HL-60 (cell line): ENCODE measurements around the gene DDX24.

Experiments used
- DNase-seq, 2 experiments: peaks; one replicate each; pipeline ENCODE4 v3.0.0-alpha.2; 2010 to 2020; ENCODE audit warnings: low read depth in 1 of 2, low spot score in 1 of 2
- H3K27ac ChIP-seq: fragments of 250-450 bp; sonication (Bioruptor Pico); replicated peaks from 2 replicates; pipeline ENCODE4 v1.5.1; 2020; ENCODE audit warnings: mild to moderate bottlenecking, moderate library complexity
- H3K27me3 ChIP-seq: fragments of 250-450 bp; sonication (Bioruptor Pico); 2 replicates; pipeline ENCODE4 v1.5.1; 2021; ENCODE audit warnings: mild to moderate bottlenecking, moderate library complexity; ENCODE audit not compliant: insufficient read depth, poor library complexity, severe bottlenecking
- H3K4me3 ChIP-seq: replicated peaks from 2 replicates; pipeline ENCODE4 v1.5.1; 2011; ENCODE audit warnings: mild to moderate bottlenecking, control low read depth, low read length; ENCODE audit not compliant: insufficient read depth
- GABPA ChIP-seq: IDR thresholded peaks from 2 replicates; pipeline ENCODE4 v1.6.1; 2012; ENCODE audit warnings: low read depth
- POLR2AphosphoS5 ChIP-seq: IDR thresholded peaks from 2 replicates; pipeline ENCODE4 v1.6.1; 2012; ENCODE audit warnings: low read depth
- SPI1 ChIP-seq: IDR thresholded peaks from 2 replicates; pipeline ENCODE4 v1.6.1; 2012; ENCODE audit warnings: low read depth, mild to moderate bottlenecking, borderline replicate concordance
- TF ChIP-seq, protein P1 (sequence below): IDR thresholded peaks from 2 replicates; pipeline ENCODE4 v1.6.1; 2012; ENCODE audit warnings: low read depth; ENCODE audit not compliant: insufficient replicate concordance
- TF ChIP-seq, protein P2 (sequence below): IDR thresholded peaks from one replicate; pipeline ENCODE4 v1.5.1; 2011; ENCODE audit warnings: low read length, control low read depth, inconsistent platforms; ENCODE audit not compliant: insufficient read depth

DDX24 gene

DNA sequence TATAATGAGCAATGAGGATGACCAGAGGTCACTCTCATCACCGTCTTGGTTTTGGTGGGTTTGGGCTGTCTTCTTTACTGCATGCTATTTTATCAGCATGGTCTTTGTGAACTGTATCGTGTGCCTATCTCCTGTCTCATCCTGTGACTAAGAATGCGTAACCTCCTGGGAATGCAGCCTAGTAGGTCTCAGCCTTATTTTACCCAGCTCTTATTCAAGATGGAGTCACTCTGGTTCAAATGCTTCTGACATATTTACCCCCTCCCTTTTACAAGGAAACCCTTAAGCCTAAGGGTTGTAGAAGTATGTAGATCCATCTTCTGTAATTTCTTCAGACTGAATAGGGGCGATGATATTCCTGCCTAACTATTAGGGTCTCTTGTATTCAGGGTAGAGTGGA is 8.5 kb upstream of the DDX24 start:
- no peak for DNase-seq
- H3K27ac ChIP-seq: no peak overlapping the region
- H3K27me3 ChIP-seq: no peaks in the 10 kb centered on the region
- H3K4me3 ChIP-seq: no peak overlapping the region
- TF ChIP-seq, protein P1, sequence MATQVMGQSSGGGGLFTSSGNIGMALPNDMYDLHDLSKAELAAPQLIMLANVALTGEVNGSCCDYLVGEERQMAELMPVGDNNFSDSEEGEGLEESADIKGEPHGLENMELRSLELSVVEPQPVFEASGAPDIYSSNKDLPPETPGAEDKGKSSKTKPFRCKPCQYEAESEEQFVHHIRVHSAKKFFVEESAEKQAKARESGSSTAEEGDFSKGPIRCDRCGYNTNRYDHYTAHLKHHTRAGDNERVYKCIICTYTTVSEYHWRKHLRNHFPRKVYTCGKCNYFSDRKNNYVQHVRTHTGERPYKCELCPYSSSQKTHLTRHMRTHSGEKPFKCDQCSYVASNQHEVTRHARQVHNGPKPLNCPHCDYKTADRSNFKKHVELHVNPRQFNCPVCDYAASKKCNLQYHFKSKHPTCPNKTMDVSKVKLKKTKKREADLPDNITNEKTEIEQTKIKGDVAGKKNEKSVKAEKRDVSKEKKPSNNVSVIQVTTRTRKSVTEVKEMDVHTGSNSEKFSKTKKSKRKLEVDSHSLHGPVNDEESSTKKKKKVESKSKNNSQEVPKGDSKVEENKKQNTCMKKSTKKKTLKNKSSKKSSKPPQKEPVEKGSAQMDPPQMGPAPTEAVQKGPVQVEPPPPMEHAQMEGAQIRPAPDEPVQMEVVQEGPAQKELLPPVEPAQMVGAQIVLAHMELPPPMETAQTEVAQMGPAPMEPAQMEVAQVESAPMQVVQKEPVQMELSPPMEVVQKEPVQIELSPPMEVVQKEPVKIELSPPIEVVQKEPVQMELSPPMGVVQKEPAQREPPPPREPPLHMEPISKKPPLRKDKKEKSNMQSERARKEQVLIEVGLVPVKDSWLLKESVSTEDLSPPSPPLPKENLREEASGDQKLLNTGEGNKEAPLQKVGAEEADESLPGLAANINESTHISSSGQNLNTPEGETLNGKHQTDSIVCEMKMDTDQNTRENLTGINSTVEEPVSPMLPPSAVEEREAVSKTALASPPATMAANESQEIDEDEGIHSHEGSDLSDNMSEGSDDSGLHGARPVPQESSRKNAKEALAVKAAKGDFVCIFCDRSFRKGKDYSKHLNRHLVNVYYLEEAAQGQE: no peak
- TF ChIP-seq POLR2AphosphoS5 (no peak), GABPA (no peak)
- TF ChIP-seq, protein P2, sequence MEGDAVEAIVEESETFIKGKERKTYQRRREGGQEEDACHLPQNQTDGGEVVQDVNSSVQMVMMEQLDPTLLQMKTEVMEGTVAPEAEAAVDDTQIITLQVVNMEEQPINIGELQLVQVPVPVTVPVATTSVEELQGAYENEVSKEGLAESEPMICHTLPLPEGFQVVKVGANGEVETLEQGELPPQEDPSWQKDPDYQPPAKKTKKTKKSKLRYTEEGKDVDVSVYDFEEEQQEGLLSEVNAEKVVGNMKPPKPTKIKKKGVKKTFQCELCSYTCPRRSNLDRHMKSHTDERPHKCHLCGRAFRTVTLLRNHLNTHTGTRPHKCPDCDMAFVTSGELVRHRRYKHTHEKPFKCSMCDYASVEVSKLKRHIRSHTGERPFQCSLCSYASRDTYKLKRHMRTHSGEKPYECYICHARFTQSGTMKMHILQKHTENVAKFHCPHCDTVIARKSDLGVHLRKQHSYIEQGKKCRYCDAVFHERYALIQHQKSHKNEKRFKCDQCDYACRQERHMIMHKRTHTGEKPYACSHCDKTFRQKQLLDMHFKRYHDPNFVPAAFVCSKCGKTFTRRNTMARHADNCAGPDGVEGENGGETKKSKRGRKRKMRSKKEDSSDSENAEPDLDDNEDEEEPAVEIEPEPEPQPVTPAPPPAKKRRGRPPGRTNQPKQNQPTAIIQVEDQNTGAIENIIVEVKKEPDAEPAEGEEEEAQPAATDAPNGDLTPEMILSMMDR: no peak

DNA sequence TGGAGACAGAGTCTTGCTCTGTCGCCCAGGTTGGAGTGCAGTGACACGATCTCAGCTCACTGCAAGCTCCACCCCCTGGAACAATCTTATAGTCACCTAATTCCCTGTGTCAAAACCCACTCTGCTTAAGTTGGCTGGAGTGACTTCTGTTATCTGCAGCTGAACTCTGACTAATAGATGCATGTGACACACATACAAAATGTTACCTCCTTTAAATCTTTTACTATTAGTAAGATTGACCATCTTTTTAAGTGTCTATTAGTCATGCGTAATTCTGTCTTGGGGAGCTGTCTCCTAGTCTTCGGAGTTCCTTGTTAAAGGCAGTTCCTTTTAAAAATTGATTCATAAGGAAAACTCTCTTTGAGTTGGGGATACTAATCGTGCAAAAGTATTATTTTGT is 7.5 kb upstream of the DDX24 start:
- H3K27me3 ChIP-seq: no peaks in the 10 kb centered on the region

DNA sequence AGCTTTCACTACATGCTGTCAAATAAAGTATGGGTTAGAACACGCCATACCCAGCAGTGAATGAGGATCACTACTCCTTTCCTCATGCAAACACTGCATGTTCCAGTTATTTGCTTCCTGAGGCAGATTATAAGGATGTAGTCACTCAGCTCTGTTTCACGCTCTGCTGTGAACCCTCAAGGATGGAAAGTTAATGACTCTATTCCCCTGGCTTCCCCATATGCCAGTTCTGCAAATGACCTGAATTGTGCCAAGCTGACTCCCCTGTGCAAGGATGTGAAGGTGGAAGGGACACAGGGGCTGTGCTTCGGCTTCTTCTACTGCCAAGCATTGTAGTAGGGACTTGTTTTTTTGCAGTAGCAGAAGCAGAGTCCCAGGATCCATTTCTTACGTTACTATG is 6.9 kb upstream of the DDX24 start:
- Histone ChIP-seq H3K4me3 (no peak overlapping the region), H3K27ac (no peak overlapping the region), H3K27me3 (no peaks in the 10 kb centered on the region)
- no peak for DNase-seq
- TF ChIP-seq, protein P1: no peak
- TF ChIP-seq GABPA: no peak
- TF ChIP-seq POLR2AphosphoS5: no peak
- TF ChIP-seq SPI1: no peak
- TF ChIP-seq, protein P2: no peak

More for the DNA sequence above, 7.5 kb upstream of the DDX24 start:
- TF ChIP-seq, protein P1: no peak
- no peak for TF ChIP-seq GABPA
- TF ChIP-seq, protein P2: no peak
- Histone ChIP-seq H3K27ac (no peak overlapping the region), H3K4me3 (no peak overlapping the region)
- DNase-seq: no peak
